Measurements from ENCODE around the gene GAL3ST3.
"Not testable (repeated sequence)": the region's sequence is repeated elsewhere in the genome, so short reads cannot be mapped to it uniquely, and the experiment has no call there.

Gene GAL3ST3

DNA sequence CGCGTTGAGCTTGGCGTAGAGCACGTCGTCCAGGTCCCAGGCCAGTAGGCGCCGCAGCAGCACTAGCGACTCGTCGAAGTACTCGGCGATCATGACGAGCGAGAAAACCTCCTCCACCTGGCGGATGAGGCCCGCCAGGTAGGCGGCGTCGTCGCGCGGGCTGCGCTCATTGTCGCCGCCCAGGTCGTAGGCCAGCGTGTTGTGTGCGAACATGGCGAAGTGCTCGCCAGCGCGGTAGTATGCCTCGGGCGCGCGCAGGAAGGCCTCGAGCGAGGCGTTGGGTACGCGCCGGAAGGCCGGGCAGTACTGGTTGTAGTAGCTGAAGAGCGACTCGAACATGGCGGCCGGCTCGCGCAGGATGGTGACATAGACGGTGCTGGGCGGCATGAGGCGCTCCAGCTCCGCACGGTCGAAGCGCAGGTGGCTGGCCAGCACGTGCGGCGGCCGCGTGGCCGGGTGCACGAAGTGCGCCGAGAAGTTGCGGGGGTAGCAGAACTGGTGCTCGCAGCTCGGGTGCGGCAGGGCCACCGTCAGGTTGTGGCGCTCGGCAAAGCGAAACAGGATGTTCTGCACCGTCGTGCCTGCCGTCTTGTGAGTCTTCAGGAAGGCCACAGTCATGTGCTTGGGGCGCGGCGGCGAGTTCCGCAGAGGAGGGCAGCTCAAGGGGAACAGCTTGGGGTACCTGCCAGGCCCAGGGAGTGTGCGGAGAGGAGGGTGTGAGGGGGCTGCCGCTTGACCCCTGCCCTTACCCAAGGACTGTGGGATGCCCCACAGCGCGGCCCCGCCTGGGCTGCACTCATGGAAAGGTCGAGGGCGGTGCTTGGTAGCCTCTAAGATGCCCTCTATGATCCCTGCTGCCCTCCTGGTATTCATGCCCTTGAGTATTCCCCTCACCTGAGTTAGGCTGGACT is 5.7 kb downstream of the GAL3ST3 start:
- DNase-seq: no peak

DNA sequence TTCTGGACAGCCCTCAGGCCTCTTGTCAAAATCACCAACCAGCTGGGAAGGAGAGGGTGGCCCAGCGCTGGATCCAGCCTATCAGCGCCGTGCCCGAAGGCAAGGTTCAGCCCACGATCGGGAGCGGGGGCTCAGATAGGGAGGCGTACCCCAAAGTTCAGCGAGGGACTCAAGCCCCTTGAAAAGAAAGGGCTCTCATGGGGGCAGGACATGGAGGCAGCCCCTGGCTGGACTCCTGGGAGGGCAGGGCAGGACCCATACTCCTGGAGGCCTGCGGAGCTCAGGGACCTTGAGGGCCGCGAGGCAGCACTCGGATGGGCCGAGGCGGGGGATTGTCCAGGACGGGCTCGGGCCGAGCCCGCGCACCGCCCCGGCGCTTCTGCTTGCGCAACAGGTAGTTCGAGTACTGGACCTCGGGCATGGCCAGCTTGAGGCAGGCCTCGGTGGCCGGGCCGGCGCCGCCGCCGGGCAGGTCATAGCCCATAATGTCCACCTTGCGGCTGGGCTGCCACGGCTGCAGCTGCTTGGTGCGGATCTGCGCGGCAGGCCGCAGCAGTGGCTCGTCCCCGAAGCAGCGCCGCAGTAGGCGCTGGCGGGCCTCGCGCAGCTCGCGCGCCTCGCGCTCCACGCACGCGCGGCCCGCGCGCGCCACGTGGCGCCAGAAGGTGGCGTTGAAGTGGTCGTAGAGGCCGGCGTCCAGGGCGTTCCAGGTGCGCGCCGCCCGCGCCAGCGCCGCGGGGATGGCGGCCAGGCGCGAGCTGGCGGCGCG is 6.5 kb downstream of the GAL3ST3 start:
- DNase-seq: no peak

DNA sequence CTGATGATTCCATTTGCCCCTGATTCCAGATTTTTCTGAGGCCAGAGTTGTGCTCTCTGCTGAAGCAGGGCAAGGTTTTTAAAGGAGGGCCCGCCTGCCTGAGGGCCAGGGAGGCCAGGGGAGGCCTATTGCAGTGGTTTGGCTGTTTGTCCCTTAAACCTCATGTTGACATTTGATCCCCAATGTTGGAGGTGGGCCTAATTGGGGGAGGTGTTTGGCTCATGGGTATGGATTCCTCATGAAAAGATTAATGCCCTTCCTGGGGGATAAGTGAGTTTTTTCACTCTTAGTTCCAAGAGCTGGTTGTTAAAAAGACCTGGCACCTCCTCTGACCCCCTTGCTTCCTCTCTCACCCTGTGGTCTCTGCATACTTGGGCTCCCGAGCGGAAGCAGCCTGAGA is 9.2 kb downstream of the GAL3ST3 start:
- no peak for DNase-seq

DNA sequence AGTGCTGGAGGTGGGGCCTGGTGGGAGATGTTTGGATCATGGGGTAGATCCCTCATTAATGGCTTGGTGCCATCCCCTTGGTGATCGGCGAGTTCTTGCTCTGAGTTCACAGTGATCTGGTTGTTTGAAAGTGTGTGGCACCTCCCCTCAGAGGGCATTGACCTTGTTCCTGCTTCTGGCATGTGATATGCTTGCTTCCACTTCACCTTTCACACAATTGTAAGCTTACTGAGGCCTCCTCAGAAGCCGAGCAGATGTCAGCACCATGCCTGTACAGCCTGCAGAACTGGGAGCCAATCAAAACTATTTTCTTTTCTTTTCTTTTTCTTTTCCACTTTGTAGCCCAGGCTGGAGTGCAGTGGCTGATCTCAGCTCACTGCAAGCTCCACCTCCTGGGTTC is 11.6 kb downstream of the GAL3ST3 start:
- no peak for DNase-seq

DNA sequence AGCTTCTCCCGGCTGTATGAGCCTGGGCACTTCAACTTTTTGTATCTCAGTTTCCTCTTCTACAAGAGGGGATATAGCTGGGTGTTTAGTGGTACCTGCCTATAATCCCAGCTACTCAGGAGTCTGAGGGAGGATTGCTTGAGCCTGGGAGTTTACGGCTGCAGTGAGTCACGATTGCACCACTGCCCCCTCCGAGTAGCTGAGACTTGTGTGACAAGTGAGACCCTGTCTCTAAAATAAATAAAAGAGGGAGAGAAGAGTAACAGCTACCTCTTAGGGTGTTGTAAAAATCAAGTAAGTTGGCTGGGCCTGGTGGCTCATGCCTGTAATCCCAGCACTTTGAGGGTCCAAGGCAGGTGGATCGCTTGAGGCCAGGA is 12.6 kb downstream of the GAL3ST3 start:
- no peak for DNase-seq

DNA sequence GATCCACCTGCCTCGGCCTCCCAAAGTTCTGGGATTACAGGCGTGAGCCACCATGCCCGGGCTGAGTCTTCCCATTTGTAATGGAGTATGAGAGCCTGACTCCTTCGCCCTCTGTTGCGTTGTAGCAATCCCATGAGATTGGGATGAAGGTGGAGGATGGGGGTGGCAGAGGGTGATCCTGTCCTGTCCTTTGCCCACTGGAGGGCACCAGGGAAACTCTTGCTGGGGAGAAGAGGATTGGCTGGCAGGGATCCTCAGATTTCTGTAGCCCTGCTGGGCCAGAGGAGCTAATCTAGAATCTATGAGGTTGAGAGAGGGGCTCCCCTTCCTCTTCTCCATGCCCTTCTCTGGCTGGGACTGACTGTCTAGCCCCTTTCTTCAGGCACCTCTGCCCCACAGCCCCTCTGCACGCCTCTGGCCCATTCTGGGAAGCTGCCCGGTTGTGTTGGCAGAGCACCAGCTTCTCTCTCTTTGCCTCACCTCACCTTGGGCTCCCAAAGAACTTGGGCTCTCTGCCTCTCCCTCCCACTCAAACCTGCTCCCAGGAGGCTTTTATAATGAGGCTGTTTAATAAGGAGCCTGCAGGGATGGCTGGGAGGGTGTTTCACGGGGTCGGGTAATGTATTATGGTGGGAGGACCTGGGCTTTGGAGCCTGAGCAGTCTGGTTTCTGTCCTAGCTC is 13.2 kb downstream of the GAL3ST3 start:
- no peak for DNase-seq

DNA sequence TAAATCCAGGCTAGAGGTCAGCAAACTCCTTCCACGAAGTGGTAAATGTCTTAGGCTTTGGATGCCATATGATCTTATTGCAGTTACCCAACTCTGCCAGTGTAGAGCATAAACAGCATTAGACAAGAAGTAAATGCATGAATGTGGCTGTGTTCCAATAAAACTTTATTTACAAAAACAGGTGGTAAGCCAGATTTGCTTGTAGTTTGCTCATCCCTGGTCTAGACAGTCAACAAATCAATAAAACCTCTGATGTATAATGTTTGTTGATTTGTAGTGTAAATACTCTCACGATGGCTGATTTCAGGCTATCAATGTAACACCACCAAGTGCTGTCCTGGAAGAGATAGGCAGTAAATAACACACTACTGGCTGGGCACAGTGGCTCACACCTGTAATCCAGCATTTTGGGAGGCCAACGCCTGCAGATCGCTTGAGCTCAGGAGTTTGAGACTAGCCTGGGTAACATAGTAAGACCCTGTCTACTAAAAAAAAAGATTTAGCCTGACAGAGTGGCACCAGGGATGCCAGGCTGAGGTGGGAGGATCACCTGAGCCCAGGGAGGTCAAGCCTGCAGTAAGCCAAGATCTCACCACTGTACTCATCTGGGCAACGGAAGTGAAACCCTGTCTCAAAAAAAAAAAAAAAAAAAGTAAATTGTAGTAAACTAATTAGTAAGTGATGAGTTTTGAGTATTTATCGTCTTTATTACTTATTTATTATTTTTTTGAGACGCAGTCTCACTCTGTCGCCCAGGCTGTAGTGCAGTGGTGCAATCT is 15.8 kb downstream of the GAL3ST3 start:
- no peak for DNase-seq

DNA sequence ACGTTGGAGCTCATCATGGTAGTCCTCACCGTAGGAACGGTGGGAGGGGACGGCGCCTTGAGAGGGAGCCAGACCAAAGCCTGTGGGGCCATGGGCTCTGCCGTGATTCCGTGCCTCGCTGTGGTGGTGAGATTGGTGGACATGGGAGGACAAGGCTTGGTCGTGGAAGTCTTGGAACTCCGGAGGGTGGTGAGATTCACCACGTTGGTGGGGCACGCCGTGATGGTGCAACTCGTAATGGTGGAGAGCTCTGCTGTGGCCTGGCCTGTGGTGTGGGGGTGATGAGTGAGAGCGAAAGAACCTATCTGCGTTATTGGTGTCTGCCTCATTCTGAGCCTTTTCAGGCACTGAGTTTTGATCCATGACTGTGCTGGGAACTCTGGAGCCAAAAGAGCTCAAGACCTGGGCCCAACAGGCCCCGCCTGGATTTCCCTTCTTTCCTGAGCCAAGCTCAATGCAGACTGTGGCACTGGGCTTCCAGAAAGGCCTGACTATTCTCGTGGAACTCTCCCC is 22.9 kb downstream of the GAL3ST3 start, which contains the start of gene CATSPER1:
Gene CATSPER1, minus strand, starts transcription at position 463 of the 513 bp plus-strand sequence. Its CDS starts 100 bp downstream, at position 363.
- no peak for DNase-seq

DNA sequence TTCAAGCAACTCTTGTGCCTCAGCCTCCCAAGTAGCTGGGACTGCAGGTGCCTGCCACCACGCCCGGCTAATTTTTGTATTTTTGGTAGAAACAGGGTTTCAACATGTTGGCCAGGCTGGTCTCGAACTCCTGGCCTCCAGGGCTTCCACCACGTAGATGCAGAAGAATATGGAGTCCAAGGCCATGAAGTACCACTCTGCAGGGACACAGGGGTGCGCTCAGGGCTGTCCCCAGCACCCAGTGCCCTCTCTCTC is 25.8 kb downstream of the GAL3ST3 start:
- DNase-seq: not testable (repeated sequence)

DNA sequence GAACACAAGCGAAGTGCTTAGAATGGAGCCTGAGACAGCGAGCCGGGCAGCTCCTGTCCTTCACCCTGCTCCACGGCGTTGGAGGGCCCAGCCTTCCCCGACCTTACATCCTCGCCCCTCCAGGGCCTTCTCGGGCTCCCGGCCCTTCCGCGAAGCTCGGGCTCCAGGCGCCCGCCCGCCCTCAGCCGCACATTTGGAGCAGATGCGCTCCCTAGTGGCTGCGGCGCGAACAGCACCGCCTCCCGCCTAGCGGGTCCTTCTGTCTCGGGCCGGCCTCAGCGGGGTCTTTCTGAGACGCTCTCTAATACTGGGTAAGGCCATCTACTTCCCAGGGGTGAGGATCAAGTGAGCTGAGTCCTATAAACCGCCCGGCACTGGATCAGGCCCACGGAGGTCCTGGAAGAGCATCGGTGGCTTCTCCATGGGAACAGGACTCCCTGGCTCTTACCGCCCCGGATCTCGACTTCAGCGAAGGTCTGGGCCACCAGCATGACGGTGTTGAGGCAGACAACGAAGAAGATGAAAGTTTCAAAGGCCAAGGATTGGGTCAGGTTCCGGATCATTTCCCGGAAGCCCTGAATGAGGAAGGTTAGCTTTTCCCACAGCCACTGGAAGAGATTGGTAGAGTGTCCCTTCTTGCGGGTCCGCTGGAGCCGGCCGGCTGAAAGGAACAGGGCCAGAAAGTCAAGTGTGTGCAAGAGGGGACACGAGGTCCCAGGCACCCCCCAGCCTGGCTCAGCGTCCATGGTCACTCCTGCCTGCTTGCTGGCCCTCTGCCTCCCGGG is 26.4 kb downstream of the GAL3ST3 start:
- DNase-seq: peak; percentile 23

DNA sequence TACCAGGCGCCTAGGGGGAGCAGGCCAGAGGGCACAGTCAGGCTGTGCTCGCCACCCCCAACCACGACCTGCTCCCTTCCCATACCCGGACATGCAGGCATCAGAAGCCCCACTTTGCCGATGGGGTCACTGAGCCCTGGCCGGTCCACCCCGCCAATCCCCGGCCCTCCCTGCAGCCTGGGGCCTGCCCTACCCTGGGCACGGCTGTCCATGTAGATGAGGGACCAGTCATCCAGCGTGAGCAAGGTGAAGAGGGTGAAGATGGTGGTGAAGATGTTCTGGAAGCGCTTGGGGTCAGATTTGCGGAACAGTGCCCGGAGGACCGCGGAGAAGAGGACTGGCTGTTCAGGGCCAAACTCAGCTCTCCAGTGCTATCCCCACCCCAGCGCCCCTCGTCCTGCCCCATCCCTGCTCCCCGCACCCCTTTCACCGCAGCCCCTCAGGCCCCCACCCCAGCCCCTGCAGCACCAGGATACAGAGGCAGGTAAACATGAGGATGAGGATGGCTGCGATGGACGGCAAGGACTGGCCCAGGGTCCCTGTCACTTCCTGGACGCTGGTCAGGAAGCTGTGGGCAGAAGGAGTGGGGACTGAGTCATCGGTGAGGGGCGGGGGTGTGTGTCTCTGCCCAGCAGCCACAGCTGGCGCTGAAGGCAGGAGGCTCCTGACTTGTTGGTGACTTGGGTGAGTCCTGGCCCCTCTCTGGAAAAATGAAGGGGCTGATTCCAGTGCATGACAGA is 28.2 kb downstream of the GAL3ST3 start:
- DNase-seq: no peak

DNA sequence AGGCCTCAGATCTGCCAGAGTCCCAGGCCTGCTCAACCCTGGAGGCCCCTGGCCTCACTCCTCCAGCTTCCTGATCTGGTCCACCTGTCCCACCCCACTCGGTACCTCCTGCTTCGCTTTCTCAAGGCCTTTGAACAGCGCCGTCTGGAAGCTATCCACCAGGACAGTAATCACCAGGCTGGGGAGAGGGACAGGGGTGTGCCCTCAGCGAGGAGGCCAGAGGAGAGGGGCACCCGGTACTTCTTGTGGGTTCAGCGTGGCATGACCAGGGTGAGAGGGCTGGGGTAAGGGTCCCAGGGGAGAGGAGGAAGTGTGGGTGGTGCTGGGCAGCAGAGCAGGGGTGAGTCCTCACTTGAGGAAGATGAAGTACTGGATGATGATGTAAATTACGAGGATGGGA is 28.7 kb downstream of the GAL3ST3 start:
- no peak for DNase-seq

DNA sequence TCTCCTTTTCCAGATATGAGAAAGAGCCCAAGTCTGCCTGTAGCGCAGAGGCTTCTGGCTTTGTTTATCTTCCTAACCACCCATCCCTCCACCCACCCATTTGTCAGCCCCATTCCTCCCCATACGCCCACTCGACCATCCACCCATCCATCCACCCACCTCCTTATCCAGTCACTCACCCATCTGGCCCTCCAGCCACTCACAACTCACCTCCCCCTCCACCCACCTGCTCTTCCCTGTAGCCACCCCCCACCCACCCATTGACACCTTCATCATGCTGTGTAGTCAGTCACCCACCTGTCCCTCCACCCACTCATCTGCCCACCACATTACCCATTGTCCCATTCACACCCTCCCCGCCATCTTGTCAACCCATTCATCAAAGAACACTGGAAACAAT is 31.6 kb downstream of the GAL3ST3 start:
- DNase-seq: no peak

DNA sequence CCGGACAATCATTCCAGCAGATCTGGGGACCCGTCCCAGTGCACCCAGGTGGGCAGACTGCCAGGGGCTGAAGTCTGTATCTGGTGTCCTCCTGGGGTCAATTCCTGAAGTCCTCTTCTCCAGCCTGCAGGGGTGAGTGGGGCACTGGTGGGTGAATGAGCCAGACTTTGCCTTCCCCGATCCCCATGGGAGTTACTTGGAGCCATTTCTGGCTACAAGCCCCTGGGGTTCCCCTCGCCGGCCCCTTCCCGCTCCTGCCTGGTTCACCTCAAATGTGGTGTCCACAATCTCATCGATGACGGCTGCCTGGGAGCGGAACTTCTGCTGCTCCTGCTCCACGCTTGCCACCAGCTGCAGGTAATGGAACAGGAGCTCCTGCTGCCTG is 32.2 kb downstream of the GAL3ST3 start:
- no peak for DNase-seq

DNA sequence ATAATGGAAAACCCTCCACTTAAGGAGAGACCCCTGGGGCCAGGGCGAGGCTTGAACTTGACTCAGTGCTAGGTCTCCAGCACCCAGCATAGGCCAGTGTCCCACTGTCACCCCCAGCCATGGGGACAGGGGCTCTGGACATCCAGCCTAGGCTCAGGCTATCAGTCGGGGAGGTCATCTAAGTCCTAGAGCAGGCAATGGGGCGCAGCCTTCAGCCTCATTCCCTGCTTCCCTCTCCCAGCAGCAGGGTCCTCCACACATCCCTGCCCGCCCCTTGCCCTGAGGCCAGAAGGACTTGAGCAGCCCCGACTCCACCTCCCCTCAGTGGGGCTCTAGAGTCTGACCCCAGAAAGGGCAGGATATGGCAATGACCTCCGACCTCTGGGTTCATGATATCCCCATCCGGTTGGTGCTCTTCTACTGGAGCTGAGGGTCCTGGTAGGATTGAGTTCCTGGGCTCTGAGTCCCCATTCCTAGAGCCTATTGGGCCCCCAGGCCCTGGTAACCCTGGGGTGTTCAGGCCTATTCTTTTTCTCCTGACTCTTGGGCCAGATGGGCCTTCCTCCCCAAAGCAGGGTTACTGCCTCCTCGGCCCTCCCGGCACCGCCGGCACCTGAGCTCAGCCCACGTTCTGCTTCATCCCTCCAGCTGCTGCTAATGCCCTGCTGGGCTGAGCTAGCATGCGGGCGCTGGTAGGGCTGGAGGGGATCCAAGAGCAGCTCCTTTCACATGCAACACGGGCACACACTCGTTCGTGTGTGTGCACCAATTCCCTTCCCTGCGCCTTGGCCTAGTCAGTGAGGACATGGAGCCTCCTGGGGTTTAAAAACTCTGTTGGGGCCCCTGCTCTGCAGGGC is 32.8 kb downstream of the GAL3ST3 start:
- DNase-seq: no peak

DNA sequence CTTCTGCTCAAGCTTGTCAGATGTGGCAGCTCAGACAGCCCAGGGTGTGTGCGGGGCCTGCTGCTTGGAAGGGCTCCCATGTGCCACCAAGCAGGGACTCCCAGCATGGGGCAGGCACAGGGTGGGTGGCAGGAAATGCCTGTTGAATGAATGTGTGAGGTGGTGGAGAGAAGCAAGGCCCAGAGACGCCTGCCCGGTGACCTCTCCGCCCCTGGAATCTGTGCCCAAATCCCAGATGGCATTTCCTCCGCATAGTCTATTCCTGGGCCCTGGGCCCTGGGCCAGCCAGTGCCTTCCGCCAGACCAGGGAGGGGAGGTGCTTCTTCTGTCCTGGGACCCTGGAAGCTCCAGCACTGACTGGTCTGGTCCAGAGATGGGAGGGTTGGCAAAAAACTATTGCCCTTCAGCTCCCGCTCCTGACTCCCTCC is 33.5 kb downstream of the GAL3ST3 start:
- DNase-seq: no peak

DNA sequence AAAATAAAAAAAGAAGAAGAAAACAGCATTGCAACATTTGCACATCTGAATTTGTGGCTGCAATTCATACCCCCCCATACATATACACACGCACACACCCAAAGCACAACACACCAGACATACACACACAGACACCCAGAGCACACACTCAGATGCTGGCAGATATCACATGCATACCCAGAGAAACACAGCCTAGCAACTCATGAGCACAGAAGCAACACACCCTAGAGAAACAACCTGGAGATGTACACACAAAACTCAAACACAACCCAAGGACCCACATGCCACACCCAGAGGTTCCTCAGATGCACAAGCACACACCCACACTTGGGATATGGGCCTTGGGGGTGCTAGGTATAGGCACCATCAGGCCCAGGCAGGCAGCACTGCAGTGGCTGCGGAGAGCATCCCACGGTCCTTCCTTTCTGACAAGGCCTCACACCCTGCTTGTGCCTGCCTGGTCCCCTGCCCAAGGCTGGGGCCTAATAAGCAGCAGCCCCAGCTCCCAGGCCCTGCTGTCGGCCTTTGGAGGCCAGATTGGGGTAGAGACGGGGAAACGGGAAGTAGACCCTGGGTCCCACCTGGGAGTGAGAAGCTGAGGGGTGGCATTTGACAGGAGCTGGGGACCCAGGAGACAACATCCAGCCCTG is 34.0 kb downstream of the GAL3ST3 start:
- no peak for DNase-seq

DNA sequence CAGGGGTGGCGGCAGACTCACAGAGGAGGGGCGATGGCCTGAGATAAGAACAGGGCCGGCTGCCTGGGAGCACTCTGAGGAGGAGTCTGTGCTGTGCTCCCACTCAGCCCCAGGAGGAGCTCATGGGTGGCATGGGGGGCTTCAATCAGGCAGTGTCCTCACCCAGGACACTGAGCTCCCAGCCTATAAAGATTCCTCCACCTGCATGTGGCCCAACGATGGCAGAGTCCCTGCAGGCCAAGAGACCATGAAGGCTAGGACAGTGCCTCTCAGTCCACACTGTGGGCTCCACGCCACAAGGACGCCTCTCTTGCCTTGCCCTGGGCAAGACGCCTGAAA is 35.2 kb downstream of the GAL3ST3 start:
- DNase-seq: no peak

DNA sequence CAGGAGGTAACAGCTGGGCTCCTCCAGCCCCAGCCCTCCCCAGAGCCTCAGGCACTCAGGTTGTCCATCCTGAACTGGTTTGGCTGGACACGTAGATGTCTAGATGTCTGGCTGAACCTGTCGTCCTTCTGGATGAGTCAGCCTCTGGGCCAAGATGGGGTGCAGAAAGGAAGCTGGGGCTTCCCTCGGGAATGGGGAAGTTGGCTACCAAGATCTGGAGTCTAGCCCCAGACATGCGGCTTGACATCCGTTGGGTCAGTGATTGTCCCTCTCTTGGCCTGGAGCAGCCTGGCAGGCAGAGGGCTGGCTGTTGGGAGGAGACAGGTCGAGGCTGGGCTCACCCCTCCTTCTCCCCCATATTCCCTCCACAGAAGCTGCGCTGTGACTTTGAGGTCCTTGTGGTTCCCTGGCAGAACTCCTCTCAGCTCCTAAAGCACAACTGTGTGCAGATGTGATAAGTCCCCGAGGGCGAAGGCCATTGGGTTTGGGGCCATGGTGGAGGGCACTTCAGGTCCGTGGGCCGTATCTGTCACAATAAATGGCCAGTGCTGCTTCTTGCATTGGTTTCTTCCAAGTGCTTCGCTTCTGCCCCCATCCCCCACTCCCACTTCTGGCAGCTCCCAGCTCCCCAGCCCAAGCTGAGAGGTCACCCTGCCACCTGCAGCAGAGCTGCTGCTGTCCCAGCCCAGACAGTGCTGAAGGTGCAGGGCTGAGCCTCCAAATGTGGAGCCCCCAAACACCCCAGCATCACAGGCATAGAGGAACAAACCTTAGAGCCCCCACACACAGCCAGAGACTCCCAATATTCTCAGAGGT is 35.8 kb downstream of the GAL3ST3 start:
- no peak for DNase-seq

Data from NCI-H2107 (cell line).